Endometrium (tissue), 2 donors: ENCODE results near the gene CDK11B.
"Not testable (repeated sequence)": the region's sequence is repeated elsewhere in the genome, so short reads cannot be mapped to it uniquely, and the experiment has no call there.

Experiments
- FAIRE-seq: peaks from 2 replicates; lab custom pipeline; 2012; peaks lifted over from hg19 to GRCh38; lab: Jason Lieb, UNC
- donor health status: control.
- donor health status: control.

Gene CDK11B

DNA sequence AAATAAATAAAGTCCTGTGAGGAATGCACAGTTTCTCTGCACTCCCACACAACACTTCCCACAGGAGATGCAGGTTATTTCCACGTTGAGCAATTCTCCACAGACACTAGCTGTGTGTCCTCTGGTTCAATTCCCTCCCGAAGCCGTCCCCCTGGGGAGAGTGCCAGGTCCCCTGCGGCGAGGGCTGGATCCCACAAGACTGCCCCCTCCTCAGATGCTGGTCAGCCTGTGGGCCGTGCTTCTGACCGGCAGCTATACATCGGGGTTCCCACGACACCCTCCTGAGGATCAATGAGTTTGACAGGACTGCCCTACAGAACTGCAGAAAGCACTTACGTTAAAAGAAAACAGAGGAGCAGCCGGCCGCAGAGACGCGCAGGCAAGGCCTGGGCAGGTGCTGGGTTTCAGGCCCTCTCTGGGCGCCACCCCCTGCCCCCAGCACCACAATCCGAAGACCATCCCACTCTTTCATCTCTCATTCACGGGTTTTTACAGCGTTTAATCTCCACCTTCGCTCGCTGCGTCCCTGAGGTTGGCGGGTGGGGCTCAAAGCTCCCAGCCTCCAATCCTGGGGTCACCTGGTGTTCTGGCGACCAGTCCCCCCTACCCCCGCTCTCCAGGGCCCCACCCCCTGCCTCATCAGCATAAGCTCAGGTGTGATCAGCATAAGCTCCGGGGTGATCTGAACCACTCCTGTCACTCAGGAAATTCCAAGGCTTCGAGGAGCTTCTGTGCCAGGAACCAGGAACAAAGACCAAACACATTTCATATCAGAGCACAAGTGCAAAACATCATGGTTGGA lies 24.5 kb upstream of the CDK11B start:
- no peak for FAIRE-seq

- FAIRE-seq, result no peak
These were observed 22.1 kb upstream of the CDK11B start for GRCh38 chr1:1680912-1681273.

- FAIRE-seq, result no peak
These were observed 21.5 kb upstream of the CDK11B start for GRCh38 chr1:1680031-1680911.

DNA sequence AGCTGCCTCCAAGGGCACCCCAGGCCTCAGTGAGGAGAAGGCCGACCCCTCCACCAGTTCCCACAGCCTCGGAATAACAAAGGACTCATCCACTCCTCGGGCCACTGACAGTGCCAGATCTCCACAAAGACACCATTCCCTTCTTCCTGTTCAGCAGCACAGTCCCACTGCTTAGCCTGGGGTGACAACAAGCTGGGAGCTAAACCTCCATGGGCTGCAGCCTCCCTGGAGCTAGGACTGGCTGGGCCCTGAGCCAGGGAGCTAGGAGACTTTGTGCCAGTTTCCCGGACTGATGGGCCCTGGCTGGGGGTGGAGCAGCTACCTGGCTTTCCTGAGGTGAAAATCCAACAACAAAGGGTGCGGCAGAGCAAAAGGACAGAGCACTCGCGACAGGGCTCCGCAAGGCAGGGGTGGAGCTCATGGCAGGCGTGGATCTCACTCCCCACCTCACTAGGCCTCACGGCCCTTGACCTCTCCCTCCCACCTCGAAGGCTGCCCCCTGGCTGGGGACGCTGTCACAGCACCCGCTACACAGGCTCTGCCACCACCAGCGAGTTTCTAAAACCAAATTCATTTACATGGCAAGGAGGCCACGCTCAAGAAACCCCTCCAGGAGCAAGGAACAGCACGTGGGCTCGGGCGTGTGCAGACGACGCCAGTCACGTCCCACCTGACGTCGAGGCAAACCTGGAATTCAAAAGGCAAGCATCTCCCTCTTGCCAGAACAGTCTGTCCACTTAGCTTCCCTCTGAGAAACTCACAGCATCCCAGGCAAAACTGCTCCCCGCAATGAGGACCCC lies 20.0 kb upstream of the CDK11B start:
- no peak for FAIRE-seq

DNA sequence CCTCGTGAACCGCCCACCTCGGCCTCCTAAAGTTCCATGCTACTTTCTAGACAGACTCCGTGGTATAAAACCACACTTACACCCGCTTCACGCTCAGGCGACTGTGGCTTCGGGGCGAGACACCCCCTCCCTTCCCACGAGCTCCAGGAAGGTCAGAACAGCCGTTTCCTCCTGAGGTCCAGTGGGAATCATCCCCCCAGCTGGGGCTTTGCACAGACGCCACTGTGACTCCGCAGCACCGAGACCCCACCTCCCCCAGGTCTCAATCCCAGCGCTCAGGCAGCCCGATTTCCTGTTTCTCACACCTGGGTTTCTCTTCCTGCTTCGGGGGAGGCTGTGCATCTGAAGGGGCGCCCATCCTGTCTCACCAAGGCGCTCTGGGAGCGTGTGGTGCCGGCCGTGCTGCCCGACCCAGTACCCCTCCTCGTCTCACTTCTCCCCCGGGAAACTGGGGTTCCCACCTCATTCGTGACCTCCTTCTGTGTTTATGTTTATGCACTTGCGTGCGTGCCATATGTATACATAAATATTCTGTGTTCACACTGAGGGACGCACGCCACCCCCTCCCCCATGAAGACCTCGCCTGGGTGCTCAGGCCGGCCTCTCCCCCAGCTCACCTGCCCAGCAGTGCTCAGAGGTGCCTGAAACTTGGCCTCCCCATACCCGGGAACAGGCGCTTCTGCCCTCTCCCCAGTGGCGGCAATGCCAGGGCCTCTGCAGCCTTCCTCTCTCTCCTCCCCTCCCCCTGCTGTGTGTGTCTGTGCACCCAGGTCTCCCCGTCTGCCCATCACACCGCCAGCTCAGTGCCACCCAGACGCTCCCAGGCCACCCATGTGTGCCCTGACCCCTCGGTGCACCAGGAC lies 19.1 kb upstream of the CDK11B start:
- FAIRE-seq, result no peak

DNA sequence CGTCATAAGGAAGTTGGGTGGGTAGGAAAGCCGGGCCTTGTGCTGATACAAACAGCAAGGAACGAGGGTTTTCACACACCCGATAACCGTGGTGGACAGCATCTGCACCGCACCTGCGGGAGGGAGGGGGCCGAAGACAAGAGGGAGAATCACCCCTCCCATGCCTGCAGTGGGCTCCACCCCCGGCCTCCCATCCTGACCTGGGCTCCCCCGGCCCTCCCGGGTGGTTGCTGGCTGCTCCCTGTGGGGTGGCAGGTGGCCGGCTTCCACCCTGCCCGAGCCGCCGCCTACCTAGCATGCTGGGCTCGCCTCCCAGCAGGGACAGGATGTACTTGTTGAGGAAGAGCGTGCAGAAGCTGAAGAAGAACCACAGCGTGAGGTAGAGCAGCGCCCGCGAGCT lies 17.3 kb upstream of the CDK11B start:
- not testable (repeated sequence) for FAIRE-seq

DNA sequence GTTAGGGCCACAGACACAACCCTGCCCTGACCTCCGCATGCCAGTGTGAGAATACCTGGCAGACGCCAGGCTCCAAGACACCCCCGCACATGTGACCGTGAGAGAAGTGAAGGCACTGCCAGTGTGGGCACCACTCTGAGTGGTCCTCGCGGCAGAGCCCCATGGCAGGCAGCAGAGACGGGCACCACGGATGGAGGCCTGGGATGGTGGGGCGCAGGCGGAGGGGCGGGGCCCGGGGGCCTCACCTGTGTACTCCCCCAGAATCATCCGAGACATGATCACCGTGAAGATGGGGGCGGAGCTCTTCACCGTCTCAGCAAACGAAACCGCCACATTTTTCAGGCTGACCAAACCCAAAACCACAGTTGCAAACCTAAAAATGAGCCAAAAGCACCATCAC lies 16.4 kb upstream of the CDK11B start:
- not testable (repeated sequence) for FAIRE-seq

- not testable (repeated sequence) for FAIRE-seq
These were observed 16.0 kb upstream of the CDK11B start for GRCh38 chr1:1674806-1675205.

DNA sequence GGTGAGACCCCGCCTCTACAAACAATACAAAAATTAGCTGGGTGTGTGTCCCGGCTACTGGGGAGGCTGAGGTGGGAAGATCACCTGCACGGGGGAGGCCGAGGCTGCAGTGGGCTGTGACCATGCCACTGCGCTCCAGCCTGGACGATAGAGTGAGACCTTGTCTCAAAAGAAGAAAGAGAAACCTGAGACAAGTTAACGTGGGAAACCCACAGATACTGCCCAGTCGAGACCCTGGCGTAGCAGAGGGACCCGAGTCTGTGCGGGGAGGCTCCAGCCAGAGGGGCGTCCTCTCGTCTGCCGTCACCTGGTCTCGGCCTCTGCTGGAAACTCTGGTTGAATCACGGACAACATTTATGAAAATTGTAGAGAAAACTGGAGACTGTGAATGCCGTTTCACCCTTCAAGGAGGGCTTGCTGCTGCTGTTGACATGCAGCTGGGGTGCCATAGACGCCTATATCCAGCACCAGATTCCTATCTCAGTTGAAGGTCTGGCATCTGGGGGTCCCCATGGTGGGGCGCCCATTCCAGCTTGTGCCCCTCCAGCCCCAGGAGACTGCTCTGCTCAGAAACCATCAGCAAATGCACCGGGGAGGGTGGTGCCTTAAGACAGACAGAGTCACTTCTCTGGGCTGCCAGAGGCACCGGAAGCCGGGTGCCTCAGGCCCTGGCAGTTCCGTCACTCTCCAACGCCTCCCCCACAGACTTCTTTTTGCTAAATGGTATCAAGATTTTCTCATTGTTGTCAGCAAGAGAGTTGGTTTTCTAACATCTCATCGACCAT lies 13.6 kb upstream of the CDK11B start:
- no peak for FAIRE-seq

GRCh38 chr1:1671365-1672119 lies 12.7 kb upstream of the CDK11B start:
- no peak for FAIRE-seq

GRCh38 chr1:1670866-1671265 lies 12.1 kb upstream of the CDK11B start:
- FAIRE-seq, result no peak

- no peak for FAIRE-seq
These were observed 10.9 kb upstream of the CDK11B start for GRCh38 chr1:1669468-1670440.

DNA sequence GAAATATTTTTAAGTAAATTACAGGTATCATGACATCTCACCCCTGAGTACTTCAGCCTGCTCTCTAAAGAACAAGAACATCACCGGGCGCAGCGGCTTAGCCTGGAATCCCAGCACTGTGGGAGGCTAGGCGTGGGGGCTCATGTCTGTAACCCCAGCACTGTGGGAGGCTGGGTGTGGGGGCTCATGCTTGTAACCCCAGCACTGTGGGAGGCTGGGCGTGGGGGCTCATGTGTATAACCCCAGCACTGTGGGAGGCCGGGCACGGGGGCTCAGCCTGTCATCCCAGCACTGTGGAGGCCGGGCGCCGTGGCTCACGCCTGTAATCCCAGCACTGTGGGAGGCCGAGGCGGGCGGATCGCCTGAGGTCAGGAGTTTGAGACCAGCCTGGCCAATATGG lies 7.7 kb upstream of the CDK11B start:
- no peak for FAIRE-seq

- FAIRE-seq, result no peak
These were observed 7.0 kb upstream of the CDK11B start for GRCh38 chr1:1665815-1666251.

- no peak for FAIRE-seq
These were observed 6.4 kb upstream of the CDK11B start for GRCh38 chr1:1664941-1665814.

DNA sequence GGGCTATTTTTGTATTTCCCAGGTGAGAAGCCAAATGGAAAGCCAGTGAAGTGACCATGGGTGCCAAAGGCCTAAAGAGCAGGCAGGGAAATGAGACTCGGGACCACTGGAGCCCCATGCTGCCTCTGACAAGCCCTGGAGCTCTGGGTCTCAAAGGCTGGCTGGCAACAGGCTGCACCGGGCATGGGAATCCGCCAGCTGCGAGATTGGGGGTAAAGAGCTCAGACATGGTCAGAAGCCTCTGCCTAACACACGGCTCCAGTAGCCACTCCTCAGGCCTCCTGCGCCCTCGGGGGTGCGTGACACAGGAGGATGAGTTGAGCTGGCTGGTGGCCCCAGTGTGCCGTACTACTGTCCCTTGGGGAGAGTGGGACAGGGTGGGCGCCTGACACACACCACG lies 5.5 kb upstream of the CDK11B start:
- FAIRE-seq, result not testable (repeated sequence)

- not testable (repeated sequence) for FAIRE-seq
These were observed 4.2 kb upstream of the CDK11B start for GRCh38 chr1:1662830-1663560.
